Astrocyte of the spinal cord (primary cell): ENCODE data around the gene FBXL17.

Experiments used
- DNase-seq: peaks from one replicate; pipeline ENCODE4 v3.0.0; 2011; ENCODE audit warnings: low read depth, low spot score
- H3K4me3 ChIP-seq: 2 replicates; pipeline ENCODE4 v1.5.1; 2011; ENCODE audit warnings: low read depth, mild to moderate bottlenecking, low read length, moderate library complexity
- in situ Hi-C: cut with HindIII; loops from 2 replicates; pipeline ENCODE4 v1.10.0; 2017; ENCODE audit warnings: low sequenced_read_pairs
- TF ChIP-seq, protein P1 (sequence below): IDR thresholded peaks from 2 replicates; pipeline ENCODE4 v1.5.1; 2012; ENCODE audit warnings: low read depth, mild to moderate bottlenecking, low read length, inconsistent platforms

The FBXL17 gene

GRCh38 chr5:107840592-107840991 is 541.3 kb downstream of the FBXL17 start:
- in situ Hi-C loops: no loop called here
- no peak overlapping the region for H3K4me3 ChIP-seq
- TF ChIP-seq, protein P1, sequence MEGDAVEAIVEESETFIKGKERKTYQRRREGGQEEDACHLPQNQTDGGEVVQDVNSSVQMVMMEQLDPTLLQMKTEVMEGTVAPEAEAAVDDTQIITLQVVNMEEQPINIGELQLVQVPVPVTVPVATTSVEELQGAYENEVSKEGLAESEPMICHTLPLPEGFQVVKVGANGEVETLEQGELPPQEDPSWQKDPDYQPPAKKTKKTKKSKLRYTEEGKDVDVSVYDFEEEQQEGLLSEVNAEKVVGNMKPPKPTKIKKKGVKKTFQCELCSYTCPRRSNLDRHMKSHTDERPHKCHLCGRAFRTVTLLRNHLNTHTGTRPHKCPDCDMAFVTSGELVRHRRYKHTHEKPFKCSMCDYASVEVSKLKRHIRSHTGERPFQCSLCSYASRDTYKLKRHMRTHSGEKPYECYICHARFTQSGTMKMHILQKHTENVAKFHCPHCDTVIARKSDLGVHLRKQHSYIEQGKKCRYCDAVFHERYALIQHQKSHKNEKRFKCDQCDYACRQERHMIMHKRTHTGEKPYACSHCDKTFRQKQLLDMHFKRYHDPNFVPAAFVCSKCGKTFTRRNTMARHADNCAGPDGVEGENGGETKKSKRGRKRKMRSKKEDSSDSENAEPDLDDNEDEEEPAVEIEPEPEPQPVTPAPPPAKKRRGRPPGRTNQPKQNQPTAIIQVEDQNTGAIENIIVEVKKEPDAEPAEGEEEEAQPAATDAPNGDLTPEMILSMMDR: no peak

GRCh38 chr5:107840161-107840560 is 541.7 kb downstream of the FBXL17 start:
- no peak for DNase-seq
- in situ Hi-C loops: no loop called here
- TF ChIP-seq, protein P1: no peak
- H3K4me3 ChIP-seq: no peak overlapping the region

More at GRCh38 chr5:107840592-107840991, 541.3 kb downstream of the FBXL17 start:
- DNase-seq: no peak

DNA sequence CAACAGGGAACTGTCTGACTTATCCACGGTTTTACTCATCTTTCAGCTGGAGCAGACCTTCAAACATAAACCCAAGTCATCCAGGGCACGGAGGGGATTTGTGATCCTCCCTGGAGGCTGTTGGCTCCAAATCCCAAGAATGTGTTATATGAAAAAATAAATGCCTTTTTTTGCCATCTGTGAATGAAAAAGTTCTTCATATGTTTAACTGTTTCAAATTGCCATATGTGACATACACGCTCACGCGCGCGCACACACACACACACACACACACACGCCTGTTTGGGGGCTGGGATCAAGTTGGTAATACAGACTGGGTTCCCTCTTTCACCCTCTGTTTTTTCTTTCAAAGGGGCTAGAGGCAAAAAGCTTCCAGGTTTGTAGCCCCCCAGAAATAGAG is 546.8 kb downstream of the FBXL17 start:
- in situ Hi-C loops: no loop called here
- no peak overlapping the region for H3K4me3 ChIP-seq
- no peak for DNase-seq
- TF ChIP-seq, protein P1: no peak

DNA sequence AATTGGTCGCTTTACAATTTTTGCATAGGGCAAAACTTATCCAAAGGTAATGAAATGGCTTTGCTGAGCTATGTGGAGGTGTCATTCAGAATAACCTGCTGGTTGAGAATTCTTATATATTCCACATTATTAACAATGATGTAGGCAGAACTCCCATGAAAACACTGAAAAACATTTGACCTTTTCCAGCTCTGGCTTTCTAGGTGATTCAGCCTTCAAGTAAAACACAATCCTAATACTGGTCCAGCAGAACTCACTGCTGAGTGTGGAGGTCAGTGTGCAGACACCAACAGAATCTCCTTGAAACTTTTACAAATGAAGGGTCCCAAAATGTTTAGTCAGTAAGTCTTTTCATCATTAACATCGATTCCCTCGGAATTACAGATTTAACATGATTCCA is 549.2 kb downstream of the FBXL17 start:
- in situ Hi-C loops: no loop called here
- H3K4me3 ChIP-seq: no peak overlapping the region
- TF ChIP-seq, protein P1: no peak
- no peak for DNase-seq

GRCh38 chr5:107831612-107832395 is 550.1 kb downstream of the FBXL17 start:
- no peak overlapping the region for H3K4me3 ChIP-seq
- TF ChIP-seq, protein P1: no peak
- DNase-seq: no peak
- in situ Hi-C loops: no loop called here

- no peak for DNase-seq
- in situ Hi-C loops: no loop called here
- no peak overlapping the region for H3K4me3 ChIP-seq
- TF ChIP-seq, protein P1: no peak
Measured at GRCh38 chr5:107830750-107831149, 551.1 kb downstream of the FBXL17 start.
